HEK293 (cell line): ENCODE data around the gene RNF113A.

Experiments
- CTCF ChIA-PET: fragments of 350-600 bp; formaldehyde crosslinking; extraction: SDS; loops from one replicate; lab custom pipeline; 2021; ENCODE audit warnings: antibody characterized with exemption; lab: Yijun Ruan, JAX
- POLR2A ChIA-PET: fragments of 300-600 bp; formaldehyde crosslinking; extraction: SDS; loops from one replicate; lab custom pipeline; 2020; ENCODE audit warnings: antibody characterized with exemption, inconsistent platforms; lab: Yijun Ruan, JAX
- H3K27ac ChIP-seq: fragments of 200-500 bp; sonication (Bioruptor generic); 2 replicates; pipeline ENCODE4 v1.5.1; 2014; ENCODE audit warnings: low read depth, low read length, control low read depth, inconsistent platforms; ENCODE audit errors: extremely low read depth
- H3K36me3 ChIP-seq, 2 experiments: fragments of 200-500 bp in 1 of 2; sonication (Bioruptor generic) in 1 of 2; 1 replicate in 1 of 2; 2 replicates in 1 of 2; pipeline ENCODE4 v1.5.1; 2014 to 2017; ENCODE audit warnings: inconsistent platforms in 2 of 2, low read length in 2 of 2; ENCODE audit not compliant: control insufficient read depth in 2 of 2, insufficient read depth in 1 of 2
- H3K4me1 ChIP-seq: fragments of 200-500 bp; sonication (Bioruptor generic); 2 replicates; pipeline ENCODE4 v1.5.1; 2014; ENCODE audit warnings: mild to moderate bottlenecking, low read length, inconsistent platforms; ENCODE audit not compliant: control insufficient read depth, insufficient read depth
- H3K4me3 ChIP-seq: 2 replicates; pipeline ENCODE4 v1.5.1; 2011; ENCODE audit warnings: low read depth, mild to moderate bottlenecking, control low read depth, low read length, moderate library complexity
- H3K9me3 ChIP-seq: fragments of 200-500 bp; sonication (Bioruptor generic); 2 replicates; pipeline ENCODE4 v1.5.1; 2014; ENCODE audit warnings: low read depth, low read length, inconsistent platforms; ENCODE audit not compliant: control insufficient read depth, insufficient read depth
- GLIS1 ChIP-seq: fragments of 450-650 bp; formaldehyde crosslinking; IDR thresholded peaks from 2 replicates; pipeline ENCODE4 v1.5.1; 2016; ENCODE audit warnings: missing biosample characterization, missing genetic modification characterization
- IKZF3 ChIP-seq: fragments of 450-650 bp; IDR thresholded peaks from 2 replicates; pipeline ENCODE4 v1.5.0; 2018; ENCODE audit warnings: missing biosample characterization, mild to moderate bottlenecking, missing genetic modification characterization, moderate library complexity
- SCRT1 ChIP-seq: fragments of 450-650 bp; formaldehyde crosslinking; IDR thresholded peaks from 2 replicates; pipeline ENCODE4 v1.5.1; 2016; ENCODE audit warnings: missing biosample characterization, missing genetic modification characterization, borderline replicate concordance
- SCRT2 ChIP-seq: fragments of 450-650 bp; formaldehyde crosslinking; IDR thresholded peaks from 2 replicates; pipeline ENCODE4 v1.5.1; 2016; ENCODE audit warnings: missing biosample characterization, missing genetic modification characterization
- ZIC2 ChIP-seq: fragments of 450-650 bp; formaldehyde crosslinking; IDR thresholded peaks from 2 replicates; pipeline ENCODE4 v1.5.1; 2016; ENCODE audit warnings: missing biosample characterization, missing genetic modification characterization
- ZNF121 ChIP-seq: fragments of 450-650 bp; formaldehyde crosslinking; IDR thresholded peaks from 2 replicates; pipeline ENCODE4 v1.5.1; 2016; ENCODE audit warnings: missing biosample characterization, missing genetic modification characterization
- ZNF133 ChIP-seq: fragments of 450-650 bp; formaldehyde crosslinking; IDR thresholded peaks from 2 replicates; pipeline ENCODE4 v1.5.1; 2016; ENCODE audit warnings: missing biosample characterization, missing genetic modification characterization
- ZNF280D ChIP-seq: fragments of 450-650 bp; formaldehyde crosslinking; IDR thresholded peaks from 2 replicates; pipeline ENCODE4 v1.5.1; 2016; ENCODE audit warnings: missing biosample characterization, missing genetic modification characterization
- ZNF341 ChIP-seq: fragments of 450-650 bp; formaldehyde crosslinking; IDR thresholded peaks from 2 replicates; pipeline ENCODE4; 2016; ENCODE audit warnings: low read depth, missing biosample characterization, missing genetic modification characterization
- ZNF391 ChIP-seq: fragments of 450-650 bp; formaldehyde crosslinking; IDR thresholded peaks from 2 replicates; pipeline ENCODE4 v1.5.1; 2016; ENCODE audit warnings: low read depth, missing biosample characterization, missing genetic modification characterization, borderline replicate concordance
- ZNF548 ChIP-seq: fragments of 450-650 bp; formaldehyde crosslinking; IDR thresholded peaks from 2 replicates; pipeline ENCODE4 v1.5.1; 2016; ENCODE audit warnings: missing biosample characterization, missing genetic modification characterization
- ZNF600 ChIP-seq: fragments of 450-650 bp; formaldehyde crosslinking; IDR thresholded peaks from 2 replicates; pipeline ENCODE4 v1.5.1; 2016; ENCODE audit warnings: missing biosample characterization, missing genetic modification characterization
- ZNF626 ChIP-seq: fragments of 450-650 bp; sonication (Bioruptor Pico); formaldehyde crosslinking; IDR thresholded peaks from 2 replicates; pipeline ENCODE4 v1.5.1; 2018; ENCODE audit warnings: missing biosample characterization, missing genetic modification characterization, inconsistent platforms
- ZNF654 ChIP-seq: fragments of 450-650 bp; formaldehyde crosslinking; IDR thresholded peaks from 2 replicates; pipeline ENCODE4 v1.5.1; 2016; ENCODE audit warnings: low read depth, missing biosample characterization, missing genetic modification characterization
- ZNF658 ChIP-seq: fragments of 450-650 bp; formaldehyde crosslinking; IDR thresholded peaks from 2 replicates; pipeline ENCODE4; 2016; ENCODE audit warnings: missing biosample characterization, missing genetic modification characterization
- ZNF660 ChIP-seq: fragments of 450-650 bp; IDR thresholded peaks from 2 replicates; pipeline ENCODE4 v1.5.1; 2018; ENCODE audit warnings: missing biosample characterization, mild to moderate bottlenecking, missing genetic modification characterization
- ZNF791 ChIP-seq: fragments of 450-650 bp; formaldehyde crosslinking; IDR thresholded peaks from 2 replicates; pipeline ENCODE4 v1.5.1; 2016; ENCODE audit warnings: missing biosample characterization, missing genetic modification characterization
- TF ChIP-seq, protein P1 (sequence below): fragments of 450-650 bp; formaldehyde crosslinking; IDR thresholded peaks from 2 replicates; pipeline ENCODE4; 2016; ENCODE audit warnings: missing biosample characterization, missing genetic modification characterization
- TF ChIP-seq, protein P2 (sequence below): fragments of 450-650 bp; formaldehyde crosslinking; IDR thresholded peaks from 2 replicates; pipeline ENCODE4 v1.5.1; 2016; ENCODE audit warnings: missing biosample characterization, missing genetic modification characterization
- TF ChIP-seq, protein P3 (sequence below): fragments of 450-650 bp; formaldehyde crosslinking; IDR thresholded peaks from 2 replicates; pipeline ENCODE4 v1.5.1; 2017; ENCODE audit warnings: missing biosample characterization, missing genetic modification characterization
- TF ChIP-seq, protein P4 (sequence below): fragments of 450-650 bp; formaldehyde crosslinking; IDR thresholded peaks from 2 replicates; pipeline ENCODE4 v1.5.1; 2016; ENCODE audit warnings: missing biosample characterization, missing genetic modification characterization

The RNF113A gene

DNA sequence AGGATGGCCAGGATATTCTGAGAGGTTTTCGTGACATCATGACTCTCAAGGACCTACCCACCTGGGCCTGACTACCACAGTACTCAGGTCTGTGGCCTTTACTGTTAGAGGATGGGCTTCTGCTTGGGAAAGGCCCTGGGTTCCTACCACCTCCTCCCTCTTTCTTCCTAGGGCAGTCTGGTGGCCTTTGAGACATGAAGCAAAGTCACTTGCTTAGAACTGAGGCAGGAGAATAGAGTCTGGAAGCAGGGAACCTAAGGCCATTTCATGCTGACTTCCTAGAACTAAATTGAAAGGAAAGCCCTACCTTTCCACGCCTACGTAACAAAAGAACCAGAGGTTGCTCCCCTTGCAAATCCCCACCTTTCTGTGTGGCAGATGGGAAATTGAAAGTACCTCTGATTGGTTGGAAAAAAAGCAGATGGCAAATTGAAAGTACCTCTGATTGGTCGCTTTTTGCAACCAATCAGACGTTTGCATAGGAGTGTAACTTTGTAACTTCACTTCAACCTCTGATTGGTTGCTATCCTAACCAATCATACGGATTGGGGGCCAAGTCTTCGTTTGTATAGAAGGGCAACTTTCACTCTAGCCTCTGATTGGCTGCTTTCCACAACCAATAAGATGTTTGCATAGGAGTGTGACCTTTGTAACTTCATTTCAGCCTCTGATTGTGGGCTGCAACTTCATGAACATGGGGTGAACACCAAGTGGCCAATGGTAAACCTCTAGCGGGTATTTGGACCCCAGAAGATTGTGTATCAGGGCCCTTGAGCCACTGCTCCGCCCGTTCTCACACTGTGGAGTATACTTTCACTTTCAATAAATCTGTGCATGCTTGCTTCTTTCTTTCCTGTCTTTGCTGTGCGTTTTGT is 14.3 kb upstream of the RNF113A start (continued):
- TF ChIP-seq, protein P1, sequence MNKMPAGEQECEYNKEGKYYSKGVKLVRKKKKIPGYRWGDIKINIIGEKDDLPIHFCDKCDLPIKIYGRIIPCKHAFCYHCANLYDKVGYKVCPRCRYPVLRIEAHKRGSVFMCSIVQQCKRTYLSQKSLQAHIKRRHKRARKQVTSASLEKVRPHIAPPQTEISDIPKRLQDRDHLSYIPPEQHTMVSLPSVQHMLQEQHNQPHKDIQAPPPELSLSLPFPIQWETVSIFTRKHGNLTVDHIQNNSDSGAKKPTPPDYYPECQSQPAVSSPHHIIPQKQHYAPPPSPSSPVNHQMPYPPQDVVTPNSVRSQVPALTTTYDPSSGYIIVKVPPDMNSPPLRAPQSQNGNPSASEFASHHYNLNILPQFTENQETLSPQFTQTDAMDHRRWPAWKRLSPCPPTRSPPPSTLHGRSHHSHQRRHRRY, result no peak

GRCh38 chrX:119880552-119881437 is 9.3 kb upstream of the RNF113A start:
- ChIA-PET CTCF (interaction anchor here (0.5 to 1.0 kb wide), 8 partner anchors 10 to 1010 kb away, joined by 3 to 9 read pairs (median 4); partner anchors contain the start of genes NDUFA1 and RNF113A), POLR2A (interaction anchor here (1.3 to 2.0 kb wide), 2 partner anchors 28 to 89 kb away, joined by 5 to 8 read pairs; partner anchors contain the start of genes RPL39 and UPF3B)
- no peak for TF ChIP-seq ZNF658 (tag by site-specific recombination)
- TF ChIP-seq ZNF791 (tag by site-specific recombination), result no peak
- TF ChIP-seq ZNF548 (tag by site-specific recombination), result no peak
- TF ChIP-seq, protein P2, sequence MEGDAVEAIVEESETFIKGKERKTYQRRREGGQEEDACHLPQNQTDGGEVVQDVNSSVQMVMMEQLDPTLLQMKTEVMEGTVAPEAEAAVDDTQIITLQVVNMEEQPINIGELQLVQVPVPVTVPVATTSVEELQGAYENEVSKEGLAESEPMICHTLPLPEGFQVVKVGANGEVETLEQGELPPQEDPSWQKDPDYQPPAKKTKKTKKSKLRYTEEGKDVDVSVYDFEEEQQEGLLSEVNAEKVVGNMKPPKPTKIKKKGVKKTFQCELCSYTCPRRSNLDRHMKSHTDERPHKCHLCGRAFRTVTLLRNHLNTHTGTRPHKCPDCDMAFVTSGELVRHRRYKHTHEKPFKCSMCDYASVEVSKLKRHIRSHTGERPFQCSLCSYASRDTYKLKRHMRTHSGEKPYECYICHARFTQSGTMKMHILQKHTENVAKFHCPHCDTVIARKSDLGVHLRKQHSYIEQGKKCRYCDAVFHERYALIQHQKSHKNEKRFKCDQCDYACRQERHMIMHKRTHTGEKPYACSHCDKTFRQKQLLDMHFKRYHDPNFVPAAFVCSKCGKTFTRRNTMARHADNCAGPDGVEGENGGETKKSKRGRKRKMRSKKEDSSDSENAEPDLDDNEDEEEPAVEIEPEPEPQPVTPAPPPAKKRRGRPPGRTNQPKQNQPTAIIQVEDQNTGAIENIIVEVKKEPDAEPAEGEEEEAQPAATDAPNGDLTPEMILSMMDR, result peak; percentile 87
- no peak for TF ChIP-seq ZNF391
- TF ChIP-seq ZNF341 (tag by site-specific recombination), result peak; percentile 66
- TF ChIP-seq ZNF121 (tag by site-specific recombination), result no peak
- TF ChIP-seq, protein P3, sequence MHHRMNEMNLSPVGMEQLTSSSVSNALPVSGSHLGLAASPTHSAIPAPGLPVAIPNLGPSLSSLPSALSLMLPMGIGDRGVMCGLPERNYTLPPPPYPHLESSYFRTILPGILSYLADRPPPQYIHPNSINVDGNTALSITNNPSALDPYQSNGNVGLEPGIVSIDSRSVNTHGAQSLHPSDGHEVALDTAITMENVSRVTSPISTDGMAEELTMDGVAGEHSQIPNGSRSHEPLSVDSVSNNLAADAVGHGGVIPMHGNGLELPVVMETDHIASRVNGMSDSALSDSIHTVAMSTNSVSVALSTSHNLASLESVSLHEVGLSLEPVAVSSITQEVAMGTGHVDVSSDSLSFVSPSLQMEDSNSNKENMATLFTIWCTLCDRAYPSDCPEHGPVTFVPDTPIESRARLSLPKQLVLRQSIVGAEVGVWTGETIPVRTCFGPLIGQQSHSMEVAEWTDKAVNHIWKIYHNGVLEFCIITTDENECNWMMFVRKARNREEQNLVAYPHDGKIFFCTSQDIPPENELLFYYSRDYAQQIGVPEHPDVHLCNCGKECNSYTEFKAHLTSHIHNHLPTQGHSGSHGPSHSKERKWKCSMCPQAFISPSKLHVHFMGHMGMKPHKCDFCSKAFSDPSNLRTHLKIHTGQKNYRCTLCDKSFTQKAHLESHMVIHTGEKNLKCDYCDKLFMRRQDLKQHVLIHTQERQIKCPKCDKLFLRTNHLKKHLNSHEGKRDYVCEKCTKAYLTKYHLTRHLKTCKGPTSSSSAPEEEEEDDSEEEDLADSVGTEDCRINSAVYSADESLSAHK, result peak; percentile 76
- peak; percentile 98 for TF ChIP-seq SCRT1
- TF ChIP-seq ZNF660 (tag by site-specific recombination), result no peak; the same call in 1 of the 2 replicates
- peak; percentile 35; the same call in 1 of the 2 replicates for TF ChIP-seq ZNF600 (tag by site-specific recombination)
- TF ChIP-seq, protein P4, sequence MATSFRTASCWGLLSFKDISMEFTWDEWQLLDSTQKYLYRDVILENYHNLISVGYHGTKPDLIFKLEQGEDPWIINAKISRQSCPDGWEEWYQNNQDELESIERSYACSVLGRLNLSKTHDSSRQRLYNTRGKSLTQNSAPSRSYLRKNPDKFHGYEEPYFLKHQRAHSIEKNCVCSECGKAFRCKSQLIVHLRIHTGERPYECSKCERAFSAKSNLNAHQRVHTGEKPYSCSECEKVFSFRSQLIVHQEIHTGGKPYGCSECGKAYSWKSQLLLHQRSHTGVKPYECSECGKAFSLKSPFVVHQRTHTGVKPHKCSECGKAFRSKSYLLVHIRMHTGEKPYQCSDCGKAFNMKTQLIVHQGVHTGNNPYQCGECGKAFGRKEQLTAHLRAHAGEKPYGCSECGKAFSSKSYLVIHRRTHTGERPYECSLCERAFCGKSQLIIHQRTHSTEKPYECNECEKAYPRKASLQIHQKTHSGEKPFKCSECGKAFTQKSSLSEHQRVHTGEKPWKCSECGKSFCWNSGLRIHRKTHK (tag by site-specific recombination), result no peak
- peak; percentile 73 for TF ChIP-seq GLIS1 (tag by site-specific recombination)
- no peak for TF ChIP-seq ZNF133
- TF ChIP-seq ZNF626 (tag by site-specific recombination), result no peak
- TF ChIP-seq ZIC2, result peak; percentile 39; the same call in 1 of the 2 replicates
- TF ChIP-seq ZNF280D (tag by site-specific recombination), result no peak
- TF ChIP-seq IKZF3 (tag by site-specific recombination), result no peak
- peak; percentile 98 for TF ChIP-seq SCRT2 (tag by site-specific recombination)
- peak; percentile 84 for TF ChIP-seq ZNF654

More at GRCh38 chrX:119880552-119881437, 9.3 kb upstream of the RNF113A start:
- Histone ChIP-seq H3K36me3 (peaks cover 13 to 22% of the 10 kb centered on the region in 2 experiments), H3K9me3 (no peaks in the 10 kb centered on the region), H3K4me3 (no peak overlapping the region), H3K4me1 (no peaks in the 10 kb centered on the region), H3K27ac (no peak overlapping the region)
